GM23248 (cell line): ENCODE results near the gene MED22.

Experiments
- EZH2 ChIP-seq: fragments of 200-600 bp; sonication (generic); IDR thresholded peaks from 2 replicates; pipeline ENCODE4 v1.6.1; 2018; ENCODE audit warnings: antibody characterized with exemption, mild to moderate bottlenecking; ENCODE audit not compliant: insufficient read depth, poor library complexity, severe bottlenecking
- EZH2phosphoT487 ChIP-seq: fragments of 200-600 bp; sonication (generic); IDR thresholded peaks from 2 replicates; pipeline ENCODE4 v1.6.1; 2018; ENCODE audit warnings: antibody characterized with exemption, moderate library complexity, mild to moderate bottlenecking, low read depth; ENCODE audit not compliant: insufficient read depth

- TF ChIP-seq EZH2: no peak
- no peak for TF ChIP-seq EZH2phosphoT487
Measured at GRCh38 chr9:133370685-133371084, 22.8 kb upstream of the MED22 start.
